Astrocyte of the cerebellum (primary cell): ENCODE data around the gene CLIC6.

Experiments used
- DNase-seq: peaks from one replicate; pipeline ENCODE4 v3.0.0-alpha.2; 2011; ENCODE audit warnings: low read depth
- H3K4me3 ChIP-seq: 2 replicates; pipeline ENCODE4 v1.5.1; 2011; ENCODE audit warnings: mild to moderate bottlenecking, low read depth, low read length, moderate library complexity
- CTCF ChIP-seq: IDR thresholded peaks from 2 replicates; pipeline ENCODE4 v1.5.1; 2012; ENCODE audit warnings: low read length, low read depth, moderate library complexity, mild to moderate bottlenecking; ENCODE audit errors: missing control alignments
- in situ Hi-C: cut with HindIII; loops from 2 replicates; pipeline ENCODE4 v1.10.0; 2017; ENCODE audit warnings: low sequenced_read_pairs

The CLIC6 gene

GRCh38 chr21:34630536-34631143, 38.2 kb upstream of the CLIC6 start:
- no peak overlapping the region for H3K4me3 ChIP-seq
- peak; percentile 32 for DNase-seq
- in situ Hi-C loops = no loop called here
- peak; percentile 80 for TF ChIP-seq CTCF

GRCh38 chr21:34632498-34632897, 36.3 kb upstream of the CLIC6 start:
- no peak for TF ChIP-seq CTCF
- no peak for DNase-seq
- in situ Hi-C loops = no loop called here
- H3K4me3 ChIP-seq = no peak overlapping the region

GRCh38 chr21:34635307-34635706, 33.5 kb upstream of the CLIC6 start:
- in situ Hi-C loops = no loop called here
- no peak overlapping the region for H3K4me3 ChIP-seq
- no peak for TF ChIP-seq CTCF
- DNase-seq = no peak

- TF ChIP-seq CTCF = no peak
- in situ Hi-C loops = no loop called here
- no peak for DNase-seq
- no peak overlapping the region for H3K4me3 ChIP-seq
These were observed 31.8 kb upstream of the CLIC6 start for GRCh38 chr21:34636961-34637360.

- H3K4me3 ChIP-seq = no peak overlapping the region
- in situ Hi-C loops = no loop called here
- DNase-seq = no peak
- no peak for TF ChIP-seq CTCF
These were observed 29.5 kb upstream of the CLIC6 start for GRCh38 chr21:34639250-34639649.

- in situ Hi-C loops = no loop called here
- TF ChIP-seq CTCF = no peak
- DNase-seq = no peak
- H3K4me3 ChIP-seq = no peak overlapping the region
These were observed 28.7 kb upstream of the CLIC6 start for GRCh38 chr21:34639882-34640788.
